Measurements from ENCODE around the gene KAT7. TPM values are rescaled to one million over a fixed set of nuclear protein-coding genes. Genes with fewer than 3 reads are reported as not detected.

Gene KAT7
- total RNA-seq, 1 donor = 43.2 TPM

DNA sequence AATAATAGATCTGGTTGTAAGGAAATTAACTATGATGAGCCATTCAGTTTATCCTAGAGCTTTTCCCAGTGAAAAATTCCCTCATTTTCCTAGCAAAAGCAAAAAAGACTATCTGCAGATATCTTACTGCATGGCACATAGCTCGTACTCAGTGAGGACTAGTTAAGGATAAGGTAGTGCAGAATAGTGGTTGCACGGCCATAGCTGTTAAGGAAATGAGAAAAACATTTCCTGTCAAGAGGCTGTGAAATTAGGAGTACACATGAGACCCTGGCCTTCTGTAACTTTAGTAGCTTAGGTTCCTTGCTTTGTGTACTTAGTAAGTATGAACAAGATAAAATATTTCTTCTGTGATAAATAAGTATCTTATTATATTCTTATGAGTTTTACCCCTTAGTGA lies 10.3 kb downstream of the KAT7 start:
- TF ChIP-seq, protein P1, sequence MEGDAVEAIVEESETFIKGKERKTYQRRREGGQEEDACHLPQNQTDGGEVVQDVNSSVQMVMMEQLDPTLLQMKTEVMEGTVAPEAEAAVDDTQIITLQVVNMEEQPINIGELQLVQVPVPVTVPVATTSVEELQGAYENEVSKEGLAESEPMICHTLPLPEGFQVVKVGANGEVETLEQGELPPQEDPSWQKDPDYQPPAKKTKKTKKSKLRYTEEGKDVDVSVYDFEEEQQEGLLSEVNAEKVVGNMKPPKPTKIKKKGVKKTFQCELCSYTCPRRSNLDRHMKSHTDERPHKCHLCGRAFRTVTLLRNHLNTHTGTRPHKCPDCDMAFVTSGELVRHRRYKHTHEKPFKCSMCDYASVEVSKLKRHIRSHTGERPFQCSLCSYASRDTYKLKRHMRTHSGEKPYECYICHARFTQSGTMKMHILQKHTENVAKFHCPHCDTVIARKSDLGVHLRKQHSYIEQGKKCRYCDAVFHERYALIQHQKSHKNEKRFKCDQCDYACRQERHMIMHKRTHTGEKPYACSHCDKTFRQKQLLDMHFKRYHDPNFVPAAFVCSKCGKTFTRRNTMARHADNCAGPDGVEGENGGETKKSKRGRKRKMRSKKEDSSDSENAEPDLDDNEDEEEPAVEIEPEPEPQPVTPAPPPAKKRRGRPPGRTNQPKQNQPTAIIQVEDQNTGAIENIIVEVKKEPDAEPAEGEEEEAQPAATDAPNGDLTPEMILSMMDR (IDR thresholded peaks at IDR 0.05; ENCODE audit: insufficient read depth, low read depth, low read length) = no peak
- H3K4me3 ChIP-seq (ENCODE audit: low read depth, low read length) = no peak overlapping the region
- no peak for DNase-seq (ENCODE audit: low read depth)

DNA sequence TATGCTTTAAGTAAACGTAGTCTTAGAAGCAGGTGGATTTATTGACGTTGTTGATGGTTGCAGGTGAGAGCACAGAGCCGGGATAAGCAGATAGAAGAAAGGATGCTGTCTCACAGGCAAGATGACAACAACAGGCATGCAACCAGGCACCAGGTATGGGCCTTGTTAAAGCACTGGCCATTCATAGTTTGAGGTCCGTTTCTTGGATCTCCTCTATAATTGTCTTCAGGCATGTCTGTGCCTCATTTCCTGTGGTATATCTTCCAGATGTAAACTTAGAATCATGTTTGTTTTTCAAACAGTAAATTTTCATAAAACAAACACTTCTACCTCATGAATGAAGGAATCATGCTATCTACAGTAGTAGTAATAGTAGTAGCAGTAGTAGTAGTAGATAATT lies 20.6 kb downstream of the KAT7 start:
- DNase-seq (ENCODE audit: low read depth) = no peak
- TF ChIP-seq, protein P1 (IDR thresholded peaks at IDR 0.05; ENCODE audit: insufficient read depth, low read depth, low read length) = no peak
- no peak overlapping the region for H3K4me3 ChIP-seq (ENCODE audit: low read depth, low read length)

DNA sequence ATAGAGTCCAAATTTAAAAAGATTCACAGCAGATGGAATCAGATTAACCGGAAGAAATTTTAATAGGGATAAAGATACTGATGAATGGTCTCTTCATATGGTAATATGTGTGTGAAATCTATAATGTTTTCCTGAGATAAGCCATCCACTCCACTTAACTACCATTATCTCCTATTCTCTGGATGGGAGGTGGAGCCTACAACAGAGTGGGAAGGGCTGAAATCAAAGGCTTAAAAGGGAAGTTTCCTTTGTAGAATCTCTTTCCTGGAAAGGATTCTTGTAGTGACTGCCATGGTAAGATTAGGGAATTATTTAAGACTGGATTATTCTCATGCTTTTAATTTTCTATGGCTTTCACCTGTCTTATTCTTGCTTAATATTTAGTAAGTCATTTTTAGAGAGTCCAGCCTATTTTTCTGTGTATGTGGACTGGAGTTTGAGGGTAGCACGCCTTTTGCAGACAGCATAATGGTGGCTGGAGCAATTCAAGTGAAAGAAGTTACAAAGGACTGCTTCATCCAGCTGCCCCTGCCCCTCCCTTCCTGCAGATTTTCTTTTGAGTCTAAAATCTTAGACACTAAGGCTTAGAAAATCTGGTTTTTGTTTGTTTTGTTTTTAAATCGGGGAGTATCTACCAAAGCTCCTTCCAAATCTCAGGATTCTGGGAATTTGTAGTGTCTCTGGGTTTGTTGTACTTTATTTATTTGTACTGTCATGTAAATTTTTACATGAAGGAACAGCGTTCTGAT lies 26.5 kb downstream of the KAT7 start:
- no peak overlapping the region for H3K4me3 ChIP-seq (ENCODE audit: low read depth, low read length)
- DNase-seq (ENCODE audit: low read depth) = no peak
- TF ChIP-seq, protein P1 (IDR thresholded peaks at IDR 0.05; ENCODE audit: insufficient read depth, low read depth, low read length) = no peak

DNA sequence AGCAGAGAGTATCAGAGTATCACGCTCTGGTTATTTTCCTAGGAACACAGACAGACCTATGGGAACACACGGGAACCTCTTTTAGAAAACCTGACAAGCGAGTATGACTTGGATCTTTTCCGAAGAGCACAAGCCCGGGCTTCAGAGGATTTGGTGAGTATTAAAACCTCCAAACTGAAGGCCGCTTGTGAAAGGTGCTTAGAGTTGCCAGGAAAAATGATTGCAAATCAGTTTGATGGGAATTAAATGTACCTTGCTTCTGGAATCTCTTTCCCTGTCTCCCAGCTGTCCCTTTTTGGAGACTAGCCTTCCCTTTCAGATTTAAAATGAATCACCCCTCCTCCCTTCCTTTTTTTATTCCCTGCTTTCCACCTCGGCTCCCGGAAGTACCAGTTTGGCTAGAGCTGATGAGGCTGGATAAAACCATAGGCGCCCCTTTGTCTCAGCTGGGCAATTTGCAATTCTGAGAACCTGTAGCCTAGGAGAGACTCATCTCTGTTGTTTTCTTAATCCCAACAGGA lies 27.3 kb downstream of the KAT7 start:
- no peak for DNase-seq (ENCODE audit: low read depth)
- TF ChIP-seq, protein P1 (IDR thresholded peaks at IDR 0.05; ENCODE audit: insufficient read depth, low read depth, low read length) = no peak
- no peak overlapping the region for H3K4me3 ChIP-seq (ENCODE audit: low read depth, low read length)

DNA sequence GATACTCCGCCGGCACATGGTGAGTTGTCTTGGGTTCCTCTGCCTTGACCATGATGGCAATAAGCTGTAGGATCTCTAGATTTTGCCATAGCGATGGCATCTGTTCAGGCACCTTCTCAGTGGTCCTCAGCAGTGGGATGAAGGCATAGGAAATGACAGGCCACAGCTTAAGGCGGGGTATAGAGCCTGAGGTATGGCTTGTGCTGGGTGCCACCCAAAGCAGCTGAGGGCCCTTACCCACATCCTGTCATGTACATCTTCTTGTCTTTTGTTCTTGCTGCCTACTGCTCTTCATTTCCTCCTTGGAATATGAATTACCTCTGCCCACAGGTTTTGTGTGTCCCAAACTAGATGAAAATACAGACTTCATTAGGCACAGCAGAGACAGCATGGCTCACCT lies 29.5 kb downstream of the KAT7 start:
- no peak for DNase-seq (ENCODE audit: low read depth)
- H3K4me3 ChIP-seq (ENCODE audit: low read depth, low read length) = no peak overlapping the region
- TF ChIP-seq, protein P1 (IDR thresholded peaks at IDR 0.05; ENCODE audit: insufficient read depth, low read depth, low read length) = no peak

DNA sequence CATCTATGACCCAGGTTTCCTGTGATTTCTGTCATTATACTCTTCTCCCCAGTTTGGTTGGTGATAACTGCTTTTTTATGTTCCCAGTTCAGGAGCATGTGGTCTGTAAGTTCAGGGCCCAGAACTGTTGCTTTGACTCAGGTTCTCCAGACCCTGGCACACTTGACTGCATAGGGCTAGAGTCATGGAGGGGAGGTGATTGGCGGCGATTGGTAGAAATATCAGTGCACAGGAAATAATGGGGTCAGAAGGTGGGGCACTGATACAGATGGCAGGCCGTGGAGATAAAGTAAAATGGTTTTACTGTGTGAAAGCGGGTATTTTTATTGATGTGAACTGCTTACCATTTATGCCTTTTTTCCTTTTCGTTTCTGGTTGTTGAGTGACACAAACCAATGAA lies 30.7 kb downstream of the KAT7 start:
- no peak overlapping the region for H3K4me3 ChIP-seq (ENCODE audit: low read depth, low read length)
- no peak for DNase-seq (ENCODE audit: low read depth)
- TF ChIP-seq, protein P1 (IDR thresholded peaks at IDR 0.05; ENCODE audit: insufficient read depth, low read depth, low read length) = no peak
